Psoas muscle (tissue), 8 donors: Measurements from ENCODE around the gene CMTR1. TPM values are rescaled to one million over a fixed set of nuclear protein-coding genes. Genes with fewer than 3 reads are reported as not detected.
"Not testable (repeated sequence)": the region's sequence is repeated elsewhere in the genome, so short reads cannot be mapped to it uniquely, and the experiment has no call there.

ENCODE experiments used
- ATAC-seq, 4 donors: fragments of 200-7000 bp; cut with Tn5 transposase; one replicate each; pipeline ENCODE4 v1.9.1; 2020; ENCODE audit warnings: moderate library complexity in 3 of 4, mild to moderate bottlenecking in 2 of 4
- DNase-seq, 2 donors: peaks; one replicate each; pipeline ENCODE4 v3.0.0-alpha.2; 2020
- H3K27ac ChIP-seq: fragments of 200-600 bp; one replicate; pipeline ENCODE4 v1.8.0; 2022
- H3K27me3 ChIP-seq, 3 donors: fragments of 200-600 bp in 1 of 3; one replicate each; pipeline versions ENCODE4 v1.6.1 to v1.8.0; 2013 to 2022; ENCODE audit warnings: low read length in 2 of 3, mild to moderate bottlenecking in 2 of 3, moderate library complexity in 1 of 3; ENCODE audit not compliant: insufficient read depth in 3 of 3
- H3K36me3 ChIP-seq, 2 donors: fragments of 200-600 bp in 1 of 2; one replicate each; pipeline versions ENCODE4 v1.6.1 to v1.8.0; 2013 to 2022; ENCODE audit warnings: low read depth in 1 of 2, mild to moderate bottlenecking in 1 of 2, moderate library complexity in 1 of 2; ENCODE audit not compliant: insufficient read depth in 1 of 2
- H3K4me1 ChIP-seq: fragments of 200-600 bp; one replicate; pipeline ENCODE4 v1.8.0; 2022
- H3K4me3 ChIP-seq: fragments of 200-600 bp; one replicate; pipeline ENCODE4 v1.8.0; 2022; ENCODE audit warnings: mild to moderate bottlenecking
- H3K9me3 ChIP-seq: fragments of 200-600 bp; one replicate; pipeline ENCODE4 v1.8.0; 2022
- CTCF ChIP-seq: fragments of 200-600 bp; IDR thresholded peaks from one replicate; pipeline ENCODE4 v1.8.0; 2022; ENCODE audit warnings: antibody characterized with exemption
- WGBS, 3 donors: extraction: QIAGEN DNeasy Blood & Tissue Kit; methylation state at CpG; one replicate each; pipeline versions ENCODE4 v1.1.6 to v1.1.7; 2013; 5-methylcytosine and 5-hydroxymethylcytosine counted together
- intact Hi-C, 2 donors: fragments of 100-400 bp; cut with DNase I; formaldehyde crosslinking; loops; one replicate each; pipeline versions ENCODE4 v1.11.0 to v1.14.2; 2022
- polyA plus RNA-seq, 3 donors: library from polyadenylated mRNA; stranded (reverse); fragments of 200-250 nt; gene quantifications; one replicate each; pipeline ENCODE4 v1.2.3, GENCODE V29; 2013
- total RNA-seq, 4 donors: library from RNA; stranded (reverse); fragmentation: NEBNext Ultra II Directional in 2 of 4; extraction: Animal tissue kit (Norgen Biotek cat#: 25700) in 2 of 4; gene quantifications; one replicate each; pipeline versions ENCODE4 v1.2.1 to v1.2.4, GENCODE V29; 2021 to 2023
- donor health status: healthy with polysubstance abuse.
- donor health status: DM: no; HTN: no; CAD: no; lungs with moderate emphysema.
- donor health status: Bipolar disorder and iron deficiency.
- donor health status: healthy.
- donor health status: DM: yes; HTN: yes; CAD: no.
- donor health status: DM: no; HTN: no; CAD: no.
- donor health status: DM: no; HTN: no; CAD: no.
- donor health status: DM: yes; HTN: yes; CAD: no.

The CMTR1 gene
- total and polyA plus RNA-seq, 7 donors = 8.8 to 29.9 (median 24.4) TPM

- no peaks in the 10 kb centered on the region for H3K4me1 ChIP-seq
- no peaks in the 10 kb centered on the region for H3K36me3 ChIP-seq
- no peak for TF ChIP-seq CTCF
- H3K27ac ChIP-seq = no peak overlapping the region
- peak overlapping the region; percentile 86 for H3K4me3 ChIP-seq
- no peak for DNase-seq
- no peaks in the 10 kb centered on the region for H3K9me3 ChIP-seq
- intact Hi-C loops = loop anchor here in 1 of 2 donors (10.0 kb wide), 1 partner anchor 405 kb away; no protein-coding TSS in a partner anchor
- WGBS, 3 donors = 70 to 75% (median 71%) methylated on average over 4 of the region's 4 CpGs
- ATAC-seq = no peak
- no peaks in the 10 kb centered on the region for H3K27me3 ChIP-seq
Measured at GRCh38 chr6:37500294-37500608, 67.2 kb downstream of the CMTR1 start.

DNA sequence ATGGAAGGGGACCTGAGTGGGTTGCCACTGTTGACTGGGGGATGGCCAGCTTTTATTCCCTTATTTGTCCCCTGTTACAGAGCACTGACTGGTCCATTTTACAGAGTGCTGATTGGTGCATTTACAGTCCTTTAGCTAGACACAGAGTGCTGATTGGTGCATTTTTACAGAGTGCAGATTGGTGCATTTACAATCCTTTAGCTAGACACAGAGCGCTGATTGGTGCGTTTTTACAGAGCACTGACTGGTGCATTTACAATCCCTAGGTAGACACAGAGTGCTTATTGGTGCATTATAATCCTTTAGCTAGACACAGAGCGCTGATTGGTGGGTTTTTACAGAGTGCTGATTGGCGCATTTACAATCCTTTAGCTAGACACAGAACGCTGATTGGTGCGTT is 67.9 kb downstream of the CMTR1 start:
- not testable (repeated sequence) for H3K4me1 ChIP-seq, H3K27me3 ChIP-seq, H3K4me3 ChIP-seq, H3K9me3 ChIP-seq, DNase-seq, H3K27ac ChIP-seq, H3K36me3 ChIP-seq, ATAC-seq
- intact Hi-C loops = loop anchor here in 1 of 2 donors (10.0 kb wide), 1 partner anchor 406 kb away; no protein-coding TSS in a partner anchor
- 97 to 99% (median 97%) methylated on average over 6 of the region's 6 CpGs for WGBS, 3 donors

DNA sequence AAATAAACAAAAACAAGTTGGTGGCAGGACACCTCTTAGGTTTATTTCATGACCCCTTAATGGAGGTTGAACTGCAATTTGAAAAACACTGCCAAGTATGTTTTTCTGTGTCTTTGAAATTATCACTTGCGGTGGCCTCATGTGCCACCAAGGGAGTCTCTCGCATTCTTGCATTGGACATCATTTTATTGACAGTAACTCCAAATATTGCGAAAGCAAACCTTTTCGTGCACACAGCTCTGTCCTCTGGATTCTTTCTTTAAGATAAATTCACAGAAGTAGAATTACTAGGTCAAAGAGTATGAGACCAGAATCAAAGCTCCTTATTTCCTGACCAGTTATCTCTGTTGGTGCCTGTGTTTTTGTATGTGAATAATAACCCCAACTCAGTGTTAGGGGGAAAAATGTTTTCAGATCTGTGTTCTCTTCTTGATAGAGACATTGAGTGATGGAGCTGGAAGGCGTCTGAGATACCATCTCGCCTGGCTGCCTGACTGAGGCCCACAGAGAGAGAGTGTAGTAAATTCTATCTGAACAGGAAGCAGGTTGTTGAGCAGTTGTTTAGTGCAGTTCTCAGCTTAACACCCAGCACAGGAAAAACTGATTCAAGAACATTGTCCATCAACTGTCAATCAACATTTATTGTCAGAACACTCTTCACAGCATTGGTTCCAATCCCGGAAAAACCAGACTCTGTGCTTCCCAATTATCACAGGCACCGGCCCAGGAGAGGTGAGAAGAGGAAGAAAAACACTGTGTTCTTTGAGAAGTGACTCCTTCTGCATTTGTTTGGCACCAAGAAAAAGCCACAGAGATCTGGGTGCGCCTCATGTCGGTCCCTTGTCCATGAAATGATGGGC is 68.8 kb downstream of the CMTR1 start:
- WGBS, 3 donors = 69 to 79% (median 79%) methylated on average over 10 of the region's 10 CpGs
- no peaks in the 10 kb centered on the region for H3K4me1 ChIP-seq
- H3K27ac ChIP-seq = no peak overlapping the region
- no peaks in the 10 kb centered on the region for H3K36me3 ChIP-seq
- ATAC-seq (no peak), DNase-seq (no peak)
- H3K9me3 ChIP-seq = no peaks in the 10 kb centered on the region
- H3K4me3 ChIP-seq = no peak overlapping the region
- no peak for TF ChIP-seq CTCF
- intact Hi-C loops = loop anchor here in 1 of 2 donors (10.0 kb wide), 1 partner anchor 407 kb away; no protein-coding TSS in a partner anchor
- H3K27me3 ChIP-seq = no peaks in the 10 kb centered on the region

- H3K9me3 ChIP-seq = no peaks in the 10 kb centered on the region
- WGBS, 3 donors = 52 to 60% (median 56%) methylated on average over 7 of the region's 7 CpGs
- H3K4me1 ChIP-seq = no peaks in the 10 kb centered on the region
- intact Hi-C loops = loop anchor here in 1 of 2 donors (10.0 kb wide), 1 partner anchor 408 kb away; no protein-coding TSS in a partner anchor
- H3K27me3 ChIP-seq = no peaks in the 10 kb centered on the region
- TF ChIP-seq CTCF = no peak
- H3K4me3 ChIP-seq = no peak overlapping the region
- H3K36me3 ChIP-seq = no peaks in the 10 kb centered on the region
- H3K27ac ChIP-seq = no peak overlapping the region
- no peak for DNase-seq
- no peak for ATAC-seq
Measured at GRCh38 chr6:37502703-37503291, 69.8 kb downstream of the CMTR1 start.

DNA sequence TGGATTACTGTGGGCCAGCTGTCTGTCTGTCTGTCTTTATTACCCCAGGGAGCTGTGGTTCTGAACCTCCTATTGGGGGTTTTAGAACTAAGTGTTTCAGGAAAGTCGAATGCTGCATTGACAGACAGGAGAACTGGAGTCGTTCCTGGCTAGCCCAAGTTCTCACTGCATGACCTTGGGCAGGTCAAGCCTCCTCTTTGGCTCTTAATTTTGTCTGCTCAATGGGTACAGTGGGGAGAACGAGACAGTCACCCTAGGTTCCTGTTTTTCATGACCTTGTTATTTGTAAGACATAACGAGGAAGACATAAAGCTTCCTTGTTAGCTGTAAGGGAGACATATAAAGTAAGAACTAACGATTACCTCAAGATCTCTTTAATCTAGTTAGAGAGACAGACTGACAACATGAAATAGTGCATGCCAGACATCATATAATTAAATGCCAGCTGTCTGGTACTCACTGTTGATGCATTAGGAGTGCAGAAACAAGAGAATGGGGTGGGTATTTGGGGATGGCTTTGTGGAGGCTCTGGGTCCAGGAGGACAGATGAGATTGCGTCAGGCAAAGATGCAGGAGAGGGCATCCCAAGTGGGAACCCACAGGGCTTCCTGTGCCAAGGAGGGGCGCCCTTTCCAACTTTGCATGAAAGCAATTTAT is 70.4 kb downstream of the CMTR1 start:
- H3K9me3 ChIP-seq = no peaks in the 10 kb centered on the region
- ATAC-seq = no peak
- WGBS, 3 donors = 57 to 62% (median 58%) methylated on average over 7 of the region's 7 CpGs
- no peak overlapping the region for H3K4me3 ChIP-seq
- no peaks in the 10 kb centered on the region for H3K4me1 ChIP-seq
- no peaks in the 10 kb centered on the region for H3K27me3 ChIP-seq
- no peak for DNase-seq
- intact Hi-C loops = loop anchor here in 1 of 2 donors (10.0 kb wide), 1 partner anchor 409 kb away; no protein-coding TSS in a partner anchor
- no peak for TF ChIP-seq CTCF
- no peaks in the 10 kb centered on the region for H3K36me3 ChIP-seq
- H3K27ac ChIP-seq = no peak overlapping the region
